Coronary artery (tissue), 2 donors: ENCODE measurements around the gene TRIM10.

ENCODE experiments used
- DNase-seq: peaks from one replicate; pipeline ENCODE4 v3.0.0-alpha.2; 2017; ENCODE audit warnings: low spot score
- H3K27ac ChIP-seq, 2 donors: fragments of 200-600 bp; sonication (generic); one replicate each; pipeline ENCODE4 v1.5.1; 2016 to 2019
- H3K4me3 ChIP-seq: fragments of 200-600 bp; sonication (generic); 2 replicates; pipeline ENCODE4 v1.5.1; 2016; ENCODE audit warnings: mild to moderate bottlenecking, moderate library complexity
- TF ChIP-seq, protein P1 (sequence below): fragments of 200-600 bp; sonication (generic); IDR thresholded peaks from one replicate; pipeline ENCODE4 v1.5.1; 2019; ENCODE audit warnings: antibody characterized with exemption

TRIM10 gene

DNA sequence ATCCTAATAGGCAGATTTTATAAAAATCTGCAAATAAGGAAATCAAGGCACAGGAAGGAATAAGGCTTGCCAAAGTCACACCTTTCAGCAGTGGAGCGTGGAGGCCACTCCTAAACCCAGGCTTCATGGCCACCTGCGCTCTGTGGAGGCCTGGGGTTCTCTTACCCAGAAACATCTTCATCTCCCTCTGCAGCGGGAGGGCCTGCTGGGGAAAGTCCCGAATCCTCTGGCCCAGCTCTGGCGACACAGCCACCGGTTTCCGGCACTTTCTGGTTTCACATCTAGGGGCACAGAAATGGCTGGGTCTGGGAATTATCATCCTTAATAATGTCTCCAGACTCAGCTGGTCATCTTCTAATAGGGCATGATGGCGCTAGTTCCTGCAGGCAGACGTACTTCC lies 4.2 kb downstream of the TRIM10 start:
- H3K4me3 ChIP-seq: no peak overlapping the region
- no peak for DNase-seq
- H3K27ac ChIP-seq: no peak overlapping the region
- TF ChIP-seq, protein P1, sequence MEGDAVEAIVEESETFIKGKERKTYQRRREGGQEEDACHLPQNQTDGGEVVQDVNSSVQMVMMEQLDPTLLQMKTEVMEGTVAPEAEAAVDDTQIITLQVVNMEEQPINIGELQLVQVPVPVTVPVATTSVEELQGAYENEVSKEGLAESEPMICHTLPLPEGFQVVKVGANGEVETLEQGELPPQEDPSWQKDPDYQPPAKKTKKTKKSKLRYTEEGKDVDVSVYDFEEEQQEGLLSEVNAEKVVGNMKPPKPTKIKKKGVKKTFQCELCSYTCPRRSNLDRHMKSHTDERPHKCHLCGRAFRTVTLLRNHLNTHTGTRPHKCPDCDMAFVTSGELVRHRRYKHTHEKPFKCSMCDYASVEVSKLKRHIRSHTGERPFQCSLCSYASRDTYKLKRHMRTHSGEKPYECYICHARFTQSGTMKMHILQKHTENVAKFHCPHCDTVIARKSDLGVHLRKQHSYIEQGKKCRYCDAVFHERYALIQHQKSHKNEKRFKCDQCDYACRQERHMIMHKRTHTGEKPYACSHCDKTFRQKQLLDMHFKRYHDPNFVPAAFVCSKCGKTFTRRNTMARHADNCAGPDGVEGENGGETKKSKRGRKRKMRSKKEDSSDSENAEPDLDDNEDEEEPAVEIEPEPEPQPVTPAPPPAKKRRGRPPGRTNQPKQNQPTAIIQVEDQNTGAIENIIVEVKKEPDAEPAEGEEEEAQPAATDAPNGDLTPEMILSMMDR: no peak

DNA sequence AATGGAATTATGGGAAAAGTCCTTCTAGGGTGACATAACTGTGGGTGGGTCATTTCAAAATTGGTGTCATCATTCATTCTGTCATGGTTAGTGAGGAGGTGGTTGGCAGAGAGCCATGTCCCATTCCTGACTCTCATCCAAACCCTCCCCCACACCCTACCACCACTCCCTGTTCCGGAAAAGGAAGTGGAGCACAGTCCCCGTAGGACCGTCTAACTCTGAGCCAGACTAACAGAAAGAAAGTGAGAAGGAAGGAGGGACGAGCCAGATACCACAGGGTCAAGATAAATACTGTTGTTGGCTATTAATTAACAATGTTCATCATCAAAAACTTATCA lies 4.8 kb downstream of the TRIM10 start:
- Histone ChIP-seq H3K4me3 (no peak overlapping the region), H3K27ac (no peak overlapping the region)
- TF ChIP-seq, protein P1: no peak
- no peak for DNase-seq

DNA sequence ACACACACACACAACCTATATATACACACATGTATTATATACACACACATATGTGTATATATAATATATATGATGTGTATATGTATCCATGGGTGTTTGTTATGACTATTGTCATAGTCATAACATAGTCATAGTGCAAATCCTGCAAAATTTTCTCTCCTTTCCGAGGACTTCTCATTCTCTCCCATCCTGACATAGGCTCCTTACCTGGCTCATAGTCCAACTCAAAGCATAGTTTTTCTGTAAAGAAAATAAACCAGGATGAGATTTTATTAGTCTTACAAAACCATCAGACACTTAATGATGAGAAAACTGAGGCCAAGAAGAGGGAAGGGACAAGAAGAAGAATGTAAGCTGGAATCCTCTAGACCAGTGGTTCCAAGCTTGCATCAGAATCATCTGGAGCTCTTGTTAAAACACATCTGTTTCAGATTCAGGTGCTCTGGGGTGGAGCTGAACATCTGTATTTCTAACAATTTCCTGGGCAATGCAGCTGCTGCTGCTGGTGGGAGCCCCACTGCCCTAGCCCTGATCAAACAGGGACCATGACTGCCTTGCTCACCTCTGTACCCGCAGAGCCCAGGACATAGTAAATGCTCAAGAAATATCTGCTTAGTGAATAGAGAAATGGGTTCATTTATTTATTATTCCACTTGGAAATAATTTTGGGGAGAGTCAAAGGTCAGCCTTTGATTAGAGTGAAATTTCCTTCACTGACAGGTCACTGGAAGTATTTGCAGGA lies 5.3 kb downstream of the TRIM10 start:
- Histone ChIP-seq H3K27ac (no peak overlapping the region), H3K4me3 (no peak overlapping the region)
- TF ChIP-seq, protein P1: no peak

DNA sequence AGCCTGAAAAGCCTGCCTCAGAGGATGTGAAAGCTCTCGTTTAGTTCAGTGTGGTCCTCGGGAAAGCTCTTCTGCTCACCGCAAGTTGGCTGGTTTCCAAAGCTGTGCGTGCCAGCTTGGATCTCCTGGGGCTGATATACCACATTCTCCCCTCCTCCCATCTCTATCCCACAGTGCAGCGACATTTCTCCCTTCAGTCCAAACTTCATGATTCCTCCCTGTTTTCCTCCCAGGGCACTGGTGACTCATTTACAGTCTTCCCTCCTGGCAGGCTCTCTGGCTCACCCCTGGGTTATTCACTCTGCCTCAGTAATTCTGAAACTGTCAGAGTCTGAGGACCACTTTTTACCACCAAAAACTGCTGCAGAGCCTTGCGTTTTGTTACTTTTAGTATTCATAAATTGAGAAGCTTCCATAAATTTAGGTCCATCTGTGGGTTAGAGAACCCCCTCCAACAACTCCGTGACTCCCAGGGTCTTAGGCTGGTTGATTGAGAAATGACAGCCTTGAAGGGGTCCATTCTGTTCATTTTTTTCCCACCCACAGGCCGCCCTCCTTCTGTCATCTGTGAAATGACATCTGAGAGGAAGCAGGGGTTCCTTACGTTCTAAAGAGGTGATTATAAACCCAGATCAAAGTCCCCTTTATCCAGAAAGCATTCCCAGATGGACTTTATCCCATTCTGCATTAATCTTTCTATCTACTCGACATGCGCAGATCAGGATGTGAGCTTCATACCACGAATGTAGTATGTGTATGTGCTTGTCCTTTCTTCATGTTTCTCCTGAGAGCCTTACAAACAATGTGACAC lies 6.1 kb downstream of the TRIM10 start:
- no peak overlapping the region for H3K27ac ChIP-seq
- H3K4me3 ChIP-seq: no peak overlapping the region
- DNase-seq: no peak
- TF ChIP-seq, protein P1: no peak

More for the DNA sequence above, 5.3 kb downstream of the TRIM10 start:
- DNase-seq: no peak

DNA sequence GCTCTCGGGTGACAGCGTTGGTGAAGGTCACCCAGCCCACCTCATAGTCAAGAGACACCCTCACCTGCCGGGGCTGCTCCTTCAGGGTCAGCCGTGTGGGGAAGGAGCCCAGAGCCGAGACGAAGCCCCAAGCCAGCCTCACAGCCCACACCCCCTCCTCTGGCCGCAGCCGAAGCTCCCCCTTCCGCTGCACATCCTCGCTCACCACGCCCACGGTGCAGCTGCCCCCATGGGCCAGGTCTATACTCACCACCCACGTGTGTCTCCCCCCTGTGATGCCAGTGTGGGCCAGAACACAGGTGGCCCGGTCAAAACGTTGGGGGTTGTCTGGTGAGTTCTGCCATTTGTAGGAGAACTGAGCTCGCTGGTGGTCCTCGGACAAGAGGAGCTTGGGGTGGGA lies 7.0 kb downstream of the TRIM10 start:
- TF ChIP-seq, protein P1: no peak
- Histone ChIP-seq H3K4me3 (no peak overlapping the region), H3K27ac (no peak overlapping the region)
- DNase-seq: no peak

DNA sequence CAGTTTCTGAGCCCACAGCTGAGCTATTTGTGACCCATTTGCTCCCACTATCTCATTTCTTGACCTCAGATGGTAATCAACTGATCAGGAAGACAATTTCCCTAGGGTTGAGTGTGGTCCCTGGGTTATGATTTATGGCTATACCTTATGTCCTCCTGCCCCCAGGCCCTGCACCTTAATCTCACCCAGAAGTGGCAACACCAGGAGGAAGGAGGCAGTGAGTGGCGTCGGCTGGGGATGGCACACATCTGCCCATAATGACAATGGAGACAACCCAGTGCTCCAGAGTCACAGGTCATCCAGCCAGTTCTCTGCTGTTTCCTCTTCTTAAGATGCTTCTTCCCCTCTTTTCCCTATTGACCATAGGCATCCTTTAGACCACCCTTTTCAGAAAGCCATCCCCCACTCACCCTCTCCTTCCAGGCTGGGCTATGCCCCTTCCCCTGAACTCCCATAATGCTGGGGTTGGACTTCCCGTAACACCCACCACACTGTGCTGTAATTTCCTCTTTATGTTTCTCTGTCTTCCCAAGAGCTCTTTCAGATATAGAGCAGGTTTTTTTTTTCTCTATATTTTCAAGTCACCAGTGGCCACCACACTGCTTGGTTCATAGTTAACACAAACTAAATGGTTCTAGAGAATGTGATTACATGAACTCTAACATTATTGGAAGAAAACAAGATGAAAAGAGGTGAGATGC lies 8.0 kb downstream of the TRIM10 start:
- TF ChIP-seq, protein P1: no peak
- H3K4me3 ChIP-seq: no peak overlapping the region
- DNase-seq: no peak
- H3K27ac ChIP-seq: no peak overlapping the region
